ENCODE results near the gene B4GALT1. TPM values are rescaled to one million over a fixed set of nuclear protein-coding genes. Genes with fewer than 3 reads are reported as not detected.

Gene B4GALT1
- total RNA-seq, 2 experiments from 2014 or later = 12.8 to 38.7 TPM

DNA sequence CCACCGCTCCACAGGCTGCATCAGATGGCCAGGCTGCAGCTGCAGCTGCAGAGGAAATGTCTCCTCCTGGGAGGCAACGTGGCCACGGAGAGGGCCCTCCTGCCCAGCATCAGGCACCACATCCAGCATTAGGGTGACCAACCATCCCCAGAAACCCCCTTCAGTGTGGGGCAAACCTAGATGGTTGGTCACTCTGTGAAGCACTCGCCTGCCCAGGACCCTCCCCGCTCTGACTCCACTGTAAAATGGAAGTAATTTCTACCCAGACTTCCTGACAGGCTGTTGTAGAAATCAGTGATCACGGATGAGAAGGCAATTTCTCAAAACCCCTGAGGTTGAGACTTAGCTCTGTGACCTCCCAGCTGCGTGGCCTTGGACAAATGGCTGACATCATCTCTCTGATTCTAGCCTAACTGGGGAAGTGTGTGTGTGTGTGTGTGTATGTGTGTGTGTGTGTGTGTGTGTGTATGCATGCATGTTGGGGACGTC lies 31.6 kb downstream of the B4GALT1 start:
- Histone ChIP-seq H3K79me2 (ENCODE audit: insufficient read depth, low read depth, low read length) (peaks cover 18% of the 10 kb centered on the region; the same call in 1 of the 2 replicates), H3K4me3 (ENCODE audit: low read depth, low read length, poor library complexity, severe bottlenecking) (no peak overlapping the region), H3K4me2 (ENCODE audit: low read length) (no peak overlapping the region), H4K20me1 (ENCODE audit: insufficient read depth, low read length) (no peaks in the 10 kb centered on the region), H2AFZ (ENCODE audit: low read length) (no peak overlapping the region), H3K9me3 (ENCODE audit: low read length) (no peaks in the 10 kb centered on the region), H3K36me3 (ENCODE audit: insufficient read depth, low read length) (peaks cover 25% of the 10 kb centered on the region), H3K9me2 (ENCODE audit: insufficient read depth, low read length) (no peaks in the 10 kb centered on the region), H3K27ac (ENCODE audit: low read depth, low read length, poor library complexity, severe bottlenecking) (no peak overlapping the region), H3K4me1 (ENCODE audit: insufficient read depth, low read length, poor library complexity, severe bottlenecking) (peaks cover 25% of the 10 kb centered on the region)
- BruUV-seq (replicated peaks) = no TSS peak
- no peak for DNase-seq (ENCODE audit: low spot score)
- ChIA-PET POLR2A (interaction anchor here (1.0 kb wide), 1 partner anchor 26 kb away, joined by 3 read pairs; no protein-coding TSS in a partner anchor), CTCF (ENCODE audit: unreplicated experiment) (interaction anchor here (0.6 kb wide), 1 partner anchor 19 kb away, joined by 3 read pairs; no protein-coding TSS in a partner anchor)
- intact Hi-C loops (cut with micrococcal nuclease; ENCODE audit: unreplicated experiment) = no loop called here
- TF ChIP-seq EZH2phosphoT487 (IDR thresholded peaks at IDR 0.05; ENCODE audit: borderline replicate concordance, low read depth, low read length) = no peak
- TF ChIP-seq, protein P1, sequence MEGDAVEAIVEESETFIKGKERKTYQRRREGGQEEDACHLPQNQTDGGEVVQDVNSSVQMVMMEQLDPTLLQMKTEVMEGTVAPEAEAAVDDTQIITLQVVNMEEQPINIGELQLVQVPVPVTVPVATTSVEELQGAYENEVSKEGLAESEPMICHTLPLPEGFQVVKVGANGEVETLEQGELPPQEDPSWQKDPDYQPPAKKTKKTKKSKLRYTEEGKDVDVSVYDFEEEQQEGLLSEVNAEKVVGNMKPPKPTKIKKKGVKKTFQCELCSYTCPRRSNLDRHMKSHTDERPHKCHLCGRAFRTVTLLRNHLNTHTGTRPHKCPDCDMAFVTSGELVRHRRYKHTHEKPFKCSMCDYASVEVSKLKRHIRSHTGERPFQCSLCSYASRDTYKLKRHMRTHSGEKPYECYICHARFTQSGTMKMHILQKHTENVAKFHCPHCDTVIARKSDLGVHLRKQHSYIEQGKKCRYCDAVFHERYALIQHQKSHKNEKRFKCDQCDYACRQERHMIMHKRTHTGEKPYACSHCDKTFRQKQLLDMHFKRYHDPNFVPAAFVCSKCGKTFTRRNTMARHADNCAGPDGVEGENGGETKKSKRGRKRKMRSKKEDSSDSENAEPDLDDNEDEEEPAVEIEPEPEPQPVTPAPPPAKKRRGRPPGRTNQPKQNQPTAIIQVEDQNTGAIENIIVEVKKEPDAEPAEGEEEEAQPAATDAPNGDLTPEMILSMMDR (conservative IDR thresholded peaks at IDR 0.05; ENCODE audit: low read length) = no peak

GRCh38 chr9:33135031-33135461 lies 32.1 kb downstream of the B4GALT1 start:
- Histone ChIP-seq H3K79me2 (ENCODE audit: insufficient read depth, low read depth, low read length) (peaks cover 15% of the 10 kb centered on the region; the same call in 1 of the 2 replicates), H3K4me1 (ENCODE audit: insufficient read depth, low read length, poor library complexity, severe bottlenecking) (peaks cover 23% of the 10 kb centered on the region), H4K20me1 (ENCODE audit: insufficient read depth, low read length) (no peaks in the 10 kb centered on the region), H3K4me2 (ENCODE audit: low read length) (no peak overlapping the region), H3K36me3 (ENCODE audit: insufficient read depth, low read length) (peaks cover 30% of the 10 kb centered on the region), H3K27ac (ENCODE audit: low read depth, low read length, poor library complexity, severe bottlenecking) (no peak overlapping the region), H3K9me3 (ENCODE audit: low read length) (no peaks in the 10 kb centered on the region), H3K9me2 (ENCODE audit: insufficient read depth, low read length) (no peaks in the 10 kb centered on the region), H2AFZ (ENCODE audit: low read length) (no peak overlapping the region), H3K4me3 (ENCODE audit: low read depth, low read length, poor library complexity, severe bottlenecking) (no peak overlapping the region)
- DNase-seq (ENCODE audit: low spot score) = no peak
- CTCF ChIA-PET (ENCODE audit: unreplicated experiment) = no interaction called here
- BruUV-seq (replicated peaks) = no TSS peak
- POLR2A ChIA-PET = interaction anchor here (1.0 kb wide), 1 partner anchor 27 kb away, joined by 3 read pairs; no protein-coding TSS in a partner anchor
- intact Hi-C loops (cut with micrococcal nuclease; ENCODE audit: unreplicated experiment) = no loop called here
- no peak for TF ChIP-seq EZH2phosphoT487 (IDR thresholded peaks at IDR 0.05; ENCODE audit: borderline replicate concordance, low read depth, low read length)
- TF ChIP-seq, protein P1 (conservative IDR thresholded peaks at IDR 0.05; ENCODE audit: low read length) = no peak

GRCh38 chr9:33133186-33133585 lies 34.0 kb downstream of the B4GALT1 start:
- H3K4me1 ChIP-seq (ENCODE audit: insufficient read depth, low read length, poor library complexity, severe bottlenecking) = peaks cover 13% of the 10 kb centered on the region
- CTCF ChIA-PET (ENCODE audit: unreplicated experiment) = no interaction called here
- H4K20me1 ChIP-seq (ENCODE audit: insufficient read depth, low read length) = no peaks in the 10 kb centered on the region
- TF ChIP-seq EZH2phosphoT487 (IDR thresholded peaks at IDR 0.05; ENCODE audit: borderline replicate concordance, low read depth, low read length) = no peak
- TF ChIP-seq, protein P1 (conservative IDR thresholded peaks at IDR 0.05; ENCODE audit: low read length) = no peak
- TSS peak; percentile 29 for BruUV-seq (replicated peaks)
- no peak overlapping the region for H3K4me3 ChIP-seq (ENCODE audit: low read depth, low read length, poor library complexity, severe bottlenecking)
- intact Hi-C loops (cut with micrococcal nuclease; ENCODE audit: unreplicated experiment) = no loop called here
- H3K27ac ChIP-seq (ENCODE audit: low read depth, low read length, poor library complexity, severe bottlenecking) = no peak overlapping the region
- peaks cover 45% of the 10 kb centered on the region for H3K36me3 ChIP-seq (ENCODE audit: insufficient read depth, low read length)
- H3K79me2 ChIP-seq (ENCODE audit: insufficient read depth, low read depth, low read length) = peaks cover 8% of the 10 kb centered on the region; the same call in 1 of the 2 replicates
- DNase-seq (ENCODE audit: low spot score) = no peak
- H3K9me2 ChIP-seq (ENCODE audit: insufficient read depth, low read length) = no peaks in the 10 kb centered on the region
- H2AFZ ChIP-seq (ENCODE audit: low read length) = no peak overlapping the region
- no peak overlapping the region for H3K4me2 ChIP-seq (ENCODE audit: low read length)
- POLR2A ChIA-PET = no interaction called here
- H3K9me3 ChIP-seq (ENCODE audit: low read length) = no peaks in the 10 kb centered on the region

Measured in OCI-LY7 (cell line).